ENCODE data around the gene DNAI1.

The DNAI1 gene

GRCh38 chr9:34560599-34561214 lies 102.1 kb downstream of the DNAI1 start:
- DNase-seq: no peak

GRCh38 chr9:34562135-34562745 lies 103.6 kb downstream of the DNAI1 start:
- no peak for DNase-seq

GRCh38 chr9:34563262-34563661 lies 104.7 kb downstream of the DNAI1 start:
- no peak for DNase-seq

GRCh38 chr9:34564617-34565016 lies 106.0 kb downstream of the DNAI1 start:
- DNase-seq: no peak

GRCh38 chr9:34565856-34566255 lies 107.3 kb downstream of the DNAI1 start:
- no peak for DNase-seq

- no peak for DNase-seq
Measured at GRCh38 chr9:34566322-34566721, 107.7 kb downstream of the DNAI1 start.

- DNase-seq: no peak
Measured at GRCh38 chr9:34566972-34567371, 108.4 kb downstream of the DNAI1 start.

- no peak for DNase-seq
Measured at GRCh38 chr9:34568133-34568532, 109.5 kb downstream of the DNAI1 start.

GRCh38 chr9:34568774-34569173 lies 110.2 kb downstream of the DNAI1 start:
- no peak for DNase-seq

- no peak for DNase-seq
Measured at GRCh38 chr9:34570376-34570775, 111.8 kb downstream of the DNAI1 start.
